GM04503 (cell line): ENCODE data around the gene MYO1H.
"Not testable (repeated sequence)": the region's sequence is repeated elsewhere in the genome, so short reads cannot be mapped to it uniquely, and the experiment has no call there.

Source experiments
- DNase-seq: peaks from one replicate; pipeline ENCODE4 v3.0.0-alpha.2; 2012; ENCODE audit warnings: low read depth

Gene MYO1H, protein sequence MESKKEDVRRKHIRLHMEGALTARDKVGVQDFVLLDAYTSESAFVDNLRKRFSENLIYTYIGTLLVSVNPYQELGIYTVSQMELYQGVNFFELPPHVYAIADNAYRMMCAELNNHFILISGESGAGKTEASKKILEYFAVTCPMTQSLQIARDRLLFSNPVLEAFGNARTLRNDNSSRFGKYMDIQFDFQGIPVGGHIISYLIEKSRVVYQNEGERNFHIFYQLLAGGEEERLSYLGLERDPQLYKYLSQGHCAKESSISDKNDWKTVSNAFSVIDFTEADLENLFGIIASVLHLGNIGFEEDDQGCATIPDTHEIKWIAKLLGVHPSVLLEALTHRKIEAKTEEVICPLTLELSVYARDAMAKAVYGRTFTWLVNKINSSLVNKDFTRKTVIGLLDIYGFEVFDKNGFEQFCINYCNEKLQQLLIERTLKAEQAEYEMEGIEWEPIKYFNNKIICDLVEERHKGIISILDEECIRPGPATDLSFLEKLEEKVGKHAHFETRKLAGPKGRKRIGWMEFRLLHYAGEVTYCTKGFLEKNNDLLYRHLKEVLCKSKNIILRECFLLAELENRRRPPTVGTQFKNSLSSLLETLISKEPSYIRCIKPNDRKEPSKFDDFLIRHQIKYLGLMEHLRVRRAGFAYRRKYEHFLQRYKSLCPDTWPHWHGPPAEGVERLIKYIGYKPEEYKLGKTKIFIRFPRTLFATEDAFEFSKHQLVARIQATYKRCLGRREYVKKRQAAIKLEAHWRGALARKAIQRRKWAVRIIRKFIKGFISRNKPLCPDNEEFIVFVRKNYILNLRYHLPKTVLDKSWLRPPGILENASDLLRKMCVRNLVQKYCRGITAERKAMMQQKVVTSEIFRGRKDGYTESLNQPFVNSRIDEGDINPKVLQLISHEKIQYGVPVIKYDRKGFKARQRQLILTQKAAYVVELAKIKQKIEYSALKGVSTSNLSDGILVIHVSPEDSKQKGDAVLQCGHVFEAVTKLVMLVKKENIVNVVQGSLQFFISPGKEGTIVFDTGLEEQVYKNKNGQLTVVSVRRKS

DNA sequence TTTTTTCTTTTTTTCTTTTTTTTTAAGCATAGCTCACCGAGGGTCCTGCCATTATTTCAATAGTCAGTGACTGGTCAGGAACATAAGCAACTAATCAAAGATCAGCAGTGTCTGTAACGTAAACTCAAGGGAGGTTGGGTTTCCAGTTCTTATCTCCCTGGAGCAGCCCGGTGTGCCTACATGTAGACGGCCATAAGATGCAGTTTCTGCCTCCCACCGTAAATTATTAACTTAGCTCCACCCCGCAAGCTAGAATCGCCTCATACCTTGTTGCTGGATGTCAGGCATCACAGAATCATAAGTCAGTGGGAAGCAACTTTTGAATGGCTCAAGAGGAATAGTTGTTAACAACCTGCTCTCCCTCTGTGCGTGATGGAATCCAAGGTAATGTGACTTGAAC, at the start of gene MYO1H:
MYO1H (plus strand) TSS at position 312 of the 400 bp plus-strand sequence; CDS start at position 373, 61 bp downstream.
- DNase-seq: no peak

DNA sequence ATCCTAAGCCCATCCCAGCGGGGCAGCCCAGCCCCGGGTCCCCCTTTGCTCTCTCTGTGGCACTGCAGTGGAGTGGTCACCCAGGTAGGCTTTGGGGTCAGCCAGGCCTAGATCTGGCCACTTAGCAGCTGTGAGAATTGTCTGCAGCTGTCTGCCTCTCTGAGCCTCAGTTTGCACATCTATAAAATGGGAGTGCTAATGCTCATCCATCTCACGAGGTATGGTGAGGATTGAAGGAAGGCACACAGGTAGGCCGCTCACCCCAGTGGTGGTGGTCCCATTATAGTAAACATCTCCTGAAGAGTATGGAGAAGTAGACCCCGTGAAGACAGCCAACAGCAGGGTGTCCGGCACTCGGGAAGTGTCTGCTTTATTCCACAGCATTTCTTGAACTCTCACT, 47.9 kb upstream of the MYO1H start:
- no peak for DNase-seq

DNA sequence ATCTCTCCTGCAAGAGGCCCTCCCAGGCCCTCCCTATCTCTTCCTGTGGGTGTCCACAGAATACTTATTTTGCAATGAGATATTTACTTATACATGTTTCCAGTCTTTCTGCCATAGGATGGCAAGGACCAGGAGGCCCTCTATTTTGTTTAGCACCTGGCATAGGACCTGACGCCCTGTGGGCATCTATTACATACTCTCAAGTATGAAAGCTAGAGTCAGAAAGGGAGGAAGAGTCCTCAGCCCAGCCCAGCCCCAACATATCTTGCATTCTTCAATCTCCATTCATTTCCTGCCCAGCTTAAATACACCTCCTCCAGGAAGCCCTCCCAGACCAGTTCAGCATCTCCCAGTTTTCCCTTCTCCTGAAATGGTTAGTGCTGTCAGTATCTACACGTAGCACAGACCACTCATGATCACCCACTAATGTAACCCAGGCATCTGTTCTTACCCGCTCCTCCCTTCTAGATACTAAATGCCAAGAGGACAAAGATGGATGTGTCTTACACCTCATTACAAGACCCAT, 46.0 kb upstream of the MYO1H start:
- DNase-seq: no peak

DNA sequence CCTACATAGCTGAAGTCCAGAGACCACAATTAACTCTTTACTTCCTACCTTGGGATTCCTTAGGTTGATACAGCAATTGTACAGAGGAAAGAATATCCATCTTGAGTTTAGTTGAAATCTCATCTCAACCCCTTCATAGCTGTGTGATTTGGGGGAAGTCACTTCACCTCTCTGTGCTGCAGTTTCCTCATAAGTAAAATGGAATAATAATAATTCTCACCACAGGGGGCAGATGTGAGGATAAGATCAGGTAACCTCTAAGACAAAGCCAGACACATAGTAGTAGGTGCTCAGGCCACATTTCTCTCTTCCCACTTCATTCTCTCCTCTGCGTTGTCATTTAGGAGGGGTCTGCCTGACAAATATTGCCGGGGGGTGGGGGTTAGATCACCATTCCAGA, 45.3 kb upstream of the MYO1H start:
- no peak for DNase-seq

DNA sequence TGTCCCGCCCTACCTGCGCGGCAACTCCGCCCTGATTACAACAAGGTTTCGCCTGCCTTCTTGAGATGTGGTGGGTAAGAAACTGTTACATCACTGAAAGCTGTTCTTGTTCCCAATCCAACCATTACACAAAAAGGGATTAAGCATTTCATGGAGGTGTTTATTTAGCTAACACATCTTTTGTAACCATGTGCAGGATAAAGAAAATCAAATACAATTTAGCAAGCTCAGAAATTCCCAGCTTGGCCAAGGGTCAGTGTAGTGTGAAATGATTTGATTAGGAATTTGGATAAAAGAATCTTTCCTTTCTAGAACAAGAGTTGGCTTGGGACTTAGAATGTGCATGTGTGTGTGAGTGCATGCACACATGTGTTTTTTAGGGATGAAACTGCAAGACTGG, 44.9 kb upstream of the MYO1H start:
- no peak for DNase-seq

DNA sequence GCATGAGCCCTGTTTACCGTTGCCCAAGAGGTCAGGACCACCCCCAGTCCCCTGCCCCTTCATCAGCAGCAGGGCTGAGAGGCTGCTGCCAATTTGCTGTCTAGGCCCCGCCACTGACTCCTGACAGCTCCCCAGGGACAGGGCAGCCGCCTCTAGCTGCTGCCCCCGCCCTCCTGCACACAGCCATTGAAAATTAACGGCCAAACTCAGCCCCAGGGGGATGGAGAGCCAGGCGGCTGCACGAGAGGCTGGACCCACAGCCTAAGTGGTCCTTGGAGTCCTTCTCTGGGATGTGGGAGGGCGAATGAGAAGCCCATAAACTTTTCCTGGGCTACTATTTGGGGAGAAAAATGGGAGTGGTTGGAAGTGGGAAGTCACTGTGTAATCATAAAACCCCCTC, 43.2 kb upstream of the MYO1H start:
- DNase-seq: no peak

DNA sequence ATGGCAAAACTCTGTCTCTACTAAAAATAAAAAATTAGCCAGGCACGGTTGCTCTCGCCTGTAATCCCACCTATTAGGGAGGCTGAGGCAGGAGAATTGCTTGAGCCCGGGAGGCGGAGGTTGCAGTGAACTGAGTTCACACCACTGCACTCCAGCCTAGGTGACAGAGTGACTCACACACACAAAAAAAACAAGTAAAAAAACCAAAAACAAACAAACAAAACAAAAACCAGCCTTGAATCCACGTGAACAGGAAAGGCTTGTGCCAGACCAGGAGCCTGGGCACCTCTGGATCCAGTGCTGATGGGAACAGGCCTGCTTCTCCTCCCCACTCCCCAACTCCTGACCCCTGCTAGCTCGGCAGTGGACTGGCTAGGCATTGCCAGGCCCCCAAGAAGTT, 42.2 kb upstream of the MYO1H start:
- DNase-seq: no peak

DNA sequence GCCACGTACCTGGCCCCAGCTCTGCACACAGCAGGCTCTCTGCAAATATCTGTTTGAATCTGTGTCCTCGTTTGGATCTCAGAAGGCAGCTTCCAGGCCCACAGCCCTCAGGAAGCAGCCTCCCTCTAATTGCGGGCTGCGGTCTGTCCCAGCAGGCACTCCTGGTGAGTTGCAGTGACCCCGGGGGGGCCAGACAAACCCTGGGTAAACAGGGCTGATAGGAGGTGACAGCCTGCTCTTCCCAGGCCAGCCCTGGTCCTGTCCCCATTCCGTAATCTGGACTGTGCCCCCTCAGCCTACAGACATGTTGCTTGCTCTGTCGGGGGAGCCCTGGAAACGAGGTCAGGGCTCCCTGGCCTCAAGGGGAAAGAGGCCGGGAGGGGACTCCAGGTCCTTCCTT, 40.6 kb upstream of the MYO1H start:
- no peak for DNase-seq

DNA sequence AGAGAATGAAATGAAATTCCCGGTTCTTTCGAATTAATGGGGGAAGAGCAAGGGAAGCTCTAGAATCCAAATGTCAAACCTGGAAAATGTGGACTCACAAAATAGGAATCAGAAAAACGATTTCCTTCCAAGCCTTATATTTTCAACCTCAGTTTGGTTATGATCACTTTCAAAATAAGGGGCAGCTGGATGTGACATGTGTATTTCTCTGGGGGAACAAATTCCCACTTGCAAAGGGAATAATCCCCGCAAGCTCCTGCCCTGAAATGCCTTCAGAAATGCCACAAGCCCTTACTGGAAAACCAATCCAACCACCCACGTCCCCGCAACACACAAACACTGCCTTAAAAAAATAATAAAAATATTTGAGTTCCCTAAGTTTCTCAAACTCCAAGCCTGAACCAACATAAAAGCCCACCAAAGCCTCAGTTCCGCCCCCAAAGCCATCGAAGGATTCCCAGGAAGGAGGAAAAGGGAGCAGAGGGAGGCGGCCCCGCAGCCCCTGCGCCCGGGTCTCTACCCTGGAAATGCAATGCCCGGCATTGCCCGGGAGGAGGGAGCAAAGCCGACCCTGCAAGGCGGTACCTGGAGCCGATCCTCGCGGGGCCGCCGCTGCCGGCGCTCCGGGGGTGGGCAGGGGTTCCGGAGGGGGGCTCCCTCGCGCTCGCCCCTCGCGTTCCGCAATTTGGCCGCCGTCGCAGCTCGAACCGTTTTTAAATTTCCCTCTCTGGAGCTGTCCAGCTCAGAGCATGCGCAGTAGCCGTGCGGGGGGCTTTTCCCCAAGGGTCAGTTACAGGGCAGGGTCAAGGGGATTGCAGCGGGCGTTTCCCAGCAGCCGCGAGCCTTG, 38.9 kb upstream of the MYO1H start, which contains the start of gene FOXN4:
FOXN4 (minus strand) TSS at position 751 of the 847 bp plus-strand sequence. CDS start 963 bp downstream, outside the sequence.
- no peak for DNase-seq

DNA sequence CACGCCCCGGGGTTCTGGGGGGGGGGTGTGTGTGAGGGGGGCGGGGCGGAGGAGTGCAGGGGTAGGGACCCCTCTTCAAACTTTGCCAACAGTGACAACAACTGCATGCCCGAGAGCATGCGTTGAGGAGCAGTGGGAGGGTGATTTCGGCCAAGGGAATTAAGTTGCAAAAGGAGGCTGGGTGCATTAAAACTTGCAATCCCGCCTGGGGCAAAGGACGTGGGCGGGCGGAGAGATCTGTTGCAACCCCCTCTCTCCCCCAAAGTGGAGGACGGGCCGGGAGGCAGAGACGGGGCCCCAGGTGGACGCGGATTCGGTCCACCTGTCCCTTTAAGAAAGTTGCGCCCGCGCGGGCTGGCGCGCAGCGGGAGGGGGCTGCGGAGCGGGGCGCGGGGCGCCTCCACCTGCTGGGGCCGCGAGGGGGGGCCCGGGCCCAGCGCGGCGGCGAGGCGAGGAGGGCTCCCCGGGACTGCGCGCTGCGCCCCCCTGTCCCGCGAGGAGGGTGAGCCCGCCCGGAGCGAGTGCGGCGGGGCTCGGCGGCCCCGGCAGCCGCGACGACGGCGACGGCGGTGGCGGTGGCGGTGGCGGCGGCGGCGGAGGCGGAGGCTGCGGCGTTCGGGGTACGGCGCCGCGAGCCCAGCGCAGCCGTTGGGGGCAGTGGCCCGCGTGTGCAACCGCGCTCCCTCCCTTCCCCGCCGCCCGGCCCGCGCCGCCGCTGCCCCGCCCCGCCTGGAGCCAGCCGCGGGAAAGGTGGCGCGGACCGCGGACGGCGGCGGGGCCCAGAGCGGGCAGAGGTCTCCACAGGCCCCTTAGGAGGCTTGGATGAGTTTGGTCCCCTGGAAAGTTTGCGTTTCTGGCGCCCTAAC, 38.1 kb upstream of the MYO1H start:
- no peak for DNase-seq

DNA sequence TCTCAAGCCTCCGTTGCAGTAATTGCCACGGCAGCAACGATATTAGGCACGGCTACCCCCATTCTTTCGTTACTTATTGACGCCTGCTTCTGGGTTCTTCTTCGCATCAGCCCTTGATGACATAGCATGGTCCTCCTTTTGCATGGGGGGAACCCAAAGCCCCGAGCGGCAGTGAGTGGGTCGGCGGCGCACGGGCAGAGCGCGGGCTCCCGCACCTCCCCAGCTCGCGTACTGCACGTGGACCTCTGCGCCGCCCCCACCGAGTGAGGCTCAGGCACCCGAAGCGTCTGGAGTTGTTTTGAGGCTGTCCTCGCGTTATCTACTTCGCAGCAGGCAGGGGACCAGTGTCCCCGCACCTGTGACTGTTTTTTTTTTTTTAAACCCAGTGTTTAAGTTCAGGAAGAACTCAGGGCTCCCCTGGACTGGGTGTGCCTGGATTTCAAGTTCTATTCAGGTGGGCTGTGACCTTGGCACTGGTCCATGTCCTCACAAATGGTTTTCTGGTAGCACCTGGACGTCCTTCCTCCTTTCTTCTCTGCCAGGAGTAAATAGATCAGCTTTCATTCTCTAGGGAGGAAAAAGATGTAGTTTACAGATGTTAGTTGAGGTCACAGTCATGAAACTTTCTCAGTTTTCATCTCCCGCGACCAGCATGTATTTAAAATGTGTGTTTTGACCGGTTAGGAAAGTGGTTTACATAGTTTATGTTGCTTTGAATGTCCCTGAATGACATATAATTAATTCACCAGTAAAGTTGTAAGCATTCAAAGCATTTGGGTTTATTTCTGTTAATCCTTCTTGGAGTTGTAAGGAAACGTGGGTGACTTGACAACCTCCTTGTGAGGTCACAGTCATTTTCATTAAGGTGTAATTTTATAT, 37.2 kb upstream of the MYO1H start:
- DNase-seq: no peak

DNA sequence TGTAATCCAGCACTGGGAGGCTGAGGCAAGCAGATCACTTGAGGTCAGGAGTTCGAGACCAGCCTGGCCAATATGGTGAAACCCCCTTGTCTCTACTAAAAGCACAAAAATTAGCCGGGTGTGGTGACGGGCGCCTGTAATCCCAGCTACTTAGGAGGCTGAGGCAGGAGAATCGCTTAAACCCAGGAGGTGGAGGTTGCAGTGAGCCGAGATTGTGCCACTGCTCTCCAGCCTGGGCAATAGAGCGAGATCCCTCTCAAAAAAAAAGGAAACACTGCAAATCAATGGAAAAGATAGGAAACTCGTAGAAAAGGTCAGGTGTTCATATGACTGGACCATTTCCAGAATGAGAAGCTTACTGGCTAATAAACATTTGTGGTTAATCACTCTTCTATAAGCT, 26.4 kb upstream of the MYO1H start:
- not testable (repeated sequence) for DNase-seq

DNA sequence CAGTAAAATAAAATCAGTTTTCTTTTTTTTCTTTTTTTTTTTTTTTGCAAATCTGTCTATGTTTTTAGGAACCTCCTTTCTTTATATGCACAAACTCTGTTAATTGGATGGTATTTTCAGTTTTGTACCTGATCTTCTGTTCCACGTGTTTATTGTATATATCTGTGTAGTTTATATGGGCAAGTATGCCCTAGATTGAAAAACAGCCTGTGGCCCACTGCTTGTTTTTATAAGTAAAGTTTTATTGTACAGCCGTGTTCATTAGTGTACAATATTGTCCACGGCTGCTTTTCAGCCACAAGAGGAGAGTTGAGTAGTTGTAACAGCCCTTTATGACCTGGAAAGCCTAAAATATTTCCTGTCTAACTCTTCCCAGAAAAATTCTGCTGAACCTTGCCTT, 18.7 kb upstream of the MYO1H start:
- DNase-seq: no peak

DNA sequence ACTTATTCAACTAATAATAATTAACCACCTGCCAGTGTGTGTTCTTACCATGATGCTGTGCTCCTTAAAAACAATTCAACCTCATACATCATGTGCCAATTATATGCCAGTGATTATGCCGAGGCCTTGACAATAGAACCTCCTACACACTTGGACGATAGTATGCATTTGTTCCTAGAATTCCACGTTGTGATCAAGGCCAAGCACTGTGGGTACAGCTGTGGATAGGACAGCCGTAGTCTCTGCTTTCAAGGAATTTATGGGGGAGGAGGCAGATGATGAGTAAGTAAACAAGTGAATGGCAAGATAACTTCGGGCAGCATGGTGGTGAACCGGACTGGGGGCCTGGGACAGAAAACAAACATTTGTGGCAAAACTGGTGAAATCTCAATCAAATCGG, 18.0 kb upstream of the MYO1H start:
- DNase-seq: no peak

DNA sequence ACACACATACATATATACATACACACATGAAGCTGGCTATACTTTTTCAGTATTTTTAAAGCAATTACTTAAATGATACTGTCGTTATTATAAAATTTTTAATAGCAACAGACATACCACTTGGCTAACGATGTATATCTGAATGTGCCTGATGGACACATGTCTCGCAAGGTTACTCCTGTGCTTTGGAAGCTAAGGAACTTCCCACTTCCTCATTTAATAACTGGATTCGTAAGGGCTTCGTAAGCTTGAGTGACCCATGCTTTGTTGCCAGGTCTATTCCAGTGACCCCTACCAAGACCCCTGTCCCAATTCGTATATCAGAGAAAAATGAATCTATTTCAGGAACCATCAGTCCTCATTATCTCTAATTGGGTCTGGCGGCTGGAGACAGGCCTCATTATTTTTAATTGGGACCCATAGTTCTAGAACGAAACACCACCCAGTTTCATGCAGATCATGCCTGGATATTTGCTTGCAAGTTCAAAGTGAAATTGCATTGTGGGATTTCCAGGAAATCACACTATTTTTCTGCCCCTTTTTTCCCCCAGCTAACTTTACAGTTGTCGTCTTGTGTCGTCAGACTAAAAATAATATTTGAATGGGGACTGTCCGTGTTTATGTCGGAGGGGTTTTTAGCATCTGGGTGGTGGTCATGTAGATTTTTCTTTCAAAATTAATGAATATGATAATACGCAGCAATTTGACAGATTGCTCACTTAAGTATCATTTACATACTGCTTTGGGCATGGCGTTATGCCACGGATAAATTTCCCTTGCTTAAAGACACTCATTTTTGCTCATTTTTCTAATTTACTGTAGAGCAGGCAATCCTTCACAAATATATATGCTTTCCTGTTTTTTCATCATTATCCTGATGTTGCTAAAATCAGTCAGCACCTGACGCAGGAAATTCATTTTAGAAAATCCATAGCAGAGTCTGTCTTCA, 17.1 kb upstream of the MYO1H start:
- DNase-seq: no peak

DNA sequence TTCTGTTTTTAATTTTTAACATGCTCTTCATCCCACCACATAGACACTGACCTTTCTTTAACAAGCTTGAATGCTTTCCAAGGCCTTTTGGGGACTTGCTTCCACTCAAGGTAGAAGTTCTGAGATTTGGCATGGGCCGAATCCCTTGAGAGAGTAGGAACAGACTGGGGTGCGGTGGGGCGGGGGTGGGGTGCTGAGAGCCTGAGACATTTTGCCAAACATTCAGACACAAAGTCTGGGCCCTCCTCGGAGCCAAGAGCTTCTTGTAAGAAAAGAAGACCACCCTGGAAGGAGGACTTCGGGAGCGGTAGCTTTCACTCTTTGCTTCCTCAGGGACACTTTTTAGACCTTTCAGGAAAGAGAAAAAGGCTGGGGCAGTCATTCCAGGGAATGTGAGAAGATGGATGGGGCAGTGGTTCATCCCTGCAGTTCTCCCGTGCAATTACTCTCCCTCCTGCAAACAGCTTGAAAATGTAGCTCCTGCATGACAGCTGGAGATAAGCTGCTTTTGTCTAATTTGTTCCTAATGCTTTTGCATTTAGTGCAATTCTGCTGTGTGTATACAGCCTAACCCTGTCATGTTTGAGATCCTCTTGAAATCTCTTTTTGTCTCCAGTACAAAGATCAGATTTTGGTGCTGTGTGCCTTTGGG, 16.3 kb upstream of the MYO1H start:
- no peak for DNase-seq

DNA sequence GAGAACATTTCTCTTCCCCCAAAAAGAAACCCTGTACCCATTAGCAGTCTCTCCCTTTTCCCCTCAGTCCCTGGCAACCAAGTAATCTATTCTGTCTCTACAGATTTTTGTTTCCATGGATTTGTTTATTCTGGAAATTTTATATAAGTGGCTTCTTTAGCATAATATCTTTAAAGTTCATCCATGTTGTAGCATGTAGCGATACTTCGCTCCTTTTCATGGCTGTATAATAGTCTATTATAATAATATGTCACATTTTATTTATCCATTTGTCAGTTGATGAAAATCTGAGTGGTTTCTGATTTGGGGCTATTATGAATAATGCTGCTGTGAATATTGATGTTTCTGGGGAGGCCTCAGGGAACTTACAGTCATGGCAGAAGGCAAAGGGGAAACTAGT, 12.8 kb upstream of the MYO1H start:
- no peak for DNase-seq

DNA sequence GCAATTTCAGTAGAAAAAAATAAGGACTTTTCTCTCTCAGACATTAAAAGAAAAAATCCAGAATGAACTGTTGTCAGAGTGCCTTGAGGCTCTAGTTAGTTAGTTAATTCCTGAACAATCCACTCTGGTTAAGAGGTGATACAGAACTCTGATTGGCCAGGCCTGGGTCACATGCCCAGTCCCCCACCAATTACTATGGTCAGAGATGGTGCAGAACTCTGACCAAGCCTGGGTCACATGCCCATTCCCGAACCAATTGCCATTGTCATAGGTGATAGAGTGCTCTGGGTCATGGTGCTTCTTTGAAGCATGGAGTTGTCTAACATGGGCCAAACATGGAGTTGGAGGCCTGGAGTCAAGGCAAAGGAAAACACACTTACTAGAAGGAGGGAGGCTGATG, 11.1 kb upstream of the MYO1H start:
- no peak for DNase-seq
